Esophagus muscularis mucosa (tissue), 4 donors: ENCODE measurements around the gene ZDHHC20. TPM values are rescaled to one million over a fixed set of nuclear protein-coding genes. Genes with fewer than 3 reads are reported as not detected.

ENCODE experiments used
- DNase-seq: peaks from one replicate; pipeline ENCODE4 v3.0.0-alpha.2; 2017; ENCODE audit errors: extremely low spot score
- H3K27ac ChIP-seq, 4 donors: fragments of 200-600 bp; sonication (generic); replicated peaks in 1 of 4; 1 replicate in 3 of 4; 2 replicates in 1 of 4; pipeline ENCODE4 v1.5.1; 2016 to 2019; ENCODE audit warnings: mild to moderate bottlenecking in 1 of 4
- H3K27me3 ChIP-seq, 4 donors: fragments of 200-600 bp; sonication (generic); one replicate each; pipeline versions ENCODE4 v1.5.1 to v1.6.0; 2016 to 2019
- H3K36me3 ChIP-seq, 4 donors: fragments of 200-600 bp; sonication (generic); one replicate each; pipeline ENCODE4 v1.5.1; 2016 to 2019
- H3K4me1 ChIP-seq, 4 donors: fragments of 200-600 bp; sonication (generic); one replicate each; pipeline ENCODE4 v1.5.1; 2016 to 2019
- H3K4me3 ChIP-seq, 4 donors: fragments of 200-600 bp; sonication (generic); 1 replicate in 2 of 4; 2 replicates in 2 of 4; pipeline ENCODE4 v1.5.1; 2016 to 2019; ENCODE audit warnings: mild to moderate bottlenecking in 4 of 4, moderate library complexity in 1 of 4
- H3K9me3 ChIP-seq, 4 donors: fragments of 200-600 bp; sonication (generic); 1 replicate in 3 of 4; 2 replicates in 1 of 4; pipeline ENCODE4 v1.5.1; 2016 to 2019
- EP300 ChIP-seq: sonication (generic); formaldehyde crosslinking; IDR thresholded peaks from one replicate; pipeline ENCODE4 v1.6.1; 2017; ENCODE audit warnings: antibody characterized with exemption
- POLR2A ChIP-seq: fragments of 450-650 bp; IDR thresholded peaks from one replicate; pipeline ENCODE4 v1.6.1; 2017; ENCODE audit warnings: antibody characterized with exemption, moderate library complexity, mild to moderate bottlenecking, low read depth
- POLR2AphosphoS5 ChIP-seq, 2 donors: sonication (generic); formaldehyde crosslinking; IDR thresholded peaks; one replicate each; pipeline ENCODE4 v1.6.1; 2017; ENCODE audit warnings: antibody characterized with exemption in 2 of 2
- WGBS: methylation state at CpG from one replicate; pipeline ENCODE4 v1.1.5; 2018; 5-methylcytosine and 5-hydroxymethylcytosine counted together
- intact Hi-C: fragments of 100-400 bp; cut with DNase I; formaldehyde crosslinking; loops from one replicate; pipeline ENCODE4 v1.15.1; 2023
- total RNA-seq, 4 donors: library from RNA; depleted of rRNA; stranded (reverse); fragments of >200 nt; gene quantifications; one replicate each; pipeline versions ENCODE4 v1.1.0 to v1.2.1, GENCODE V29; 2016
- TF ChIP-seq, protein P1 (sequence below), 3 experiments: fragments of 200-600 bp in 2 of 3; fragments of 450-650 bp in 1 of 3; sonication (generic) in 2 of 3; IDR thresholded peaks; one replicate each; pipeline ENCODE4 v1.5.1; 2017 to 2019; ENCODE audit warnings: antibody characterized with exemption in 3 of 3, mild to moderate bottlenecking in 2 of 3, moderate library complexity in 1 of 3

Gene ZDHHC20
- total RNA-seq, 4 donors from 2014 or later, result 47.4 to 53.3 (median 50.2) TPM

DNA sequence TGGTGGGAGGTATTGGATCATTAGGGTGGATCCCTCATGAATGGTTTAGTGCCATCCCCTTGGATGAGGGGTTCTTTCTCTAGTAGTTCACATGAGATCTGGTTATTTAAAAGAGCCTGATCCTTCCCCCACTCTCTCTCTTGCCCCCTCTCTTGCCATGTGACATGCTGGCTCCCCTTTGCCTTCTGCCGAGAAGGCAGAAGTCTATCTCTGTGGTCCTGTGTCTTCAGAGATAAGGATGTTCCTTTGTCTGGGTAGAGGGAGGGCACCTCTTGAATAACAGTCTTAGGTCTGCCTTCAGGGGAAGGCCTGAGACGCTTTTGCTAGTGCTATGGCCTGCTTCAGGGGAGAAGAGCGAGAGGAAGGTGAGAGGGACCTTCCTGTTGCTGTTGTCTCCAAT, 2.0 kb upstream of the ZDHHC20 start:
- TF ChIP-seq POLR2A (no peak), POLR2AphosphoS5 (IDR thresholded peaks at IDR 0.05) (no peak), EP300 (no peak)
- TF ChIP-seq, protein P1, sequence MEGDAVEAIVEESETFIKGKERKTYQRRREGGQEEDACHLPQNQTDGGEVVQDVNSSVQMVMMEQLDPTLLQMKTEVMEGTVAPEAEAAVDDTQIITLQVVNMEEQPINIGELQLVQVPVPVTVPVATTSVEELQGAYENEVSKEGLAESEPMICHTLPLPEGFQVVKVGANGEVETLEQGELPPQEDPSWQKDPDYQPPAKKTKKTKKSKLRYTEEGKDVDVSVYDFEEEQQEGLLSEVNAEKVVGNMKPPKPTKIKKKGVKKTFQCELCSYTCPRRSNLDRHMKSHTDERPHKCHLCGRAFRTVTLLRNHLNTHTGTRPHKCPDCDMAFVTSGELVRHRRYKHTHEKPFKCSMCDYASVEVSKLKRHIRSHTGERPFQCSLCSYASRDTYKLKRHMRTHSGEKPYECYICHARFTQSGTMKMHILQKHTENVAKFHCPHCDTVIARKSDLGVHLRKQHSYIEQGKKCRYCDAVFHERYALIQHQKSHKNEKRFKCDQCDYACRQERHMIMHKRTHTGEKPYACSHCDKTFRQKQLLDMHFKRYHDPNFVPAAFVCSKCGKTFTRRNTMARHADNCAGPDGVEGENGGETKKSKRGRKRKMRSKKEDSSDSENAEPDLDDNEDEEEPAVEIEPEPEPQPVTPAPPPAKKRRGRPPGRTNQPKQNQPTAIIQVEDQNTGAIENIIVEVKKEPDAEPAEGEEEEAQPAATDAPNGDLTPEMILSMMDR (IDR thresholded peaks at IDR 0.05), result no peak
- Histone ChIP-seq H3K9me3 (no peaks in the 10 kb centered on the region), H3K4me3 (no peak overlapping the region), H3K27me3 (no peaks in the 10 kb centered on the region), H3K36me3 (no peaks in the 10 kb centered on the region), H3K27ac (no peak overlapping the region), H3K4me1 (peaks cover 4 to 17% (median 12%) of the 10 kb centered on the region in 4 donors)
- WGBS, result 100% methylated on average over 2 of the region's 3 CpGs
- DNase-seq, result no peak
- intact Hi-C loops, result no loop called here

DNA sequence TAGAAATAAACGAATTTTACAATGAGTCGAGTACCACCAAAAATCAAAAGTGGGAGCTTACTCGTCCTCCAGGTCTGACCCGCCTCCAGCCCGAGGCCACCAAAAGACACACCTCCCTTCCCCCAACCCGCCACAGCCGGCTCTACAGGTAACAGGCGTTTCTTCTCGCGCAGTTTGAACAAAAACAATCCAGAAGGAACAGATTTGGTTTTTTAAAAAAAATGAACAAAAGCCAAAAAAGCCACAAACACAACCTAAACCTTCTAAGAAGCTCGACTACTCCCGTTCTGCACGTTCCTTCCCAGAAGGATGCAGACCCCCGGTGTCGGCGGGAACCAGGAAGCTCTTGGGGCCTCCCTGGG, 671 bp downstream of the ZDHHC20 start:
- no peak for DNase-seq
- Histone ChIP-seq H3K4me3 (peak overlapping the region; percentile 70 to 87 (median 86)), H3K4me1 (peaks cover 4 to 17% (median 13%) of the 10 kb centered on the region in 4 donors), H3K9me3 (no peaks in the 10 kb centered on the region), H3K27me3 (no peaks in the 10 kb centered on the region), H3K36me3 (no peaks in the 10 kb centered on the region), H3K27ac (peak overlapping the region; percentile 88 to 93 (median 90))
- intact Hi-C loops, result no loop called here
- TF ChIP-seq POLR2AphosphoS5 (IDR thresholded peaks at IDR 0.05) (no peak), EP300 (no peak), POLR2A (no peak)
- TF ChIP-seq, protein P1 (IDR thresholded peaks at IDR 0.05), result no peak
- WGBS, result under 1% methylated on average over 13 of the region's 16 CpGs

DNA sequence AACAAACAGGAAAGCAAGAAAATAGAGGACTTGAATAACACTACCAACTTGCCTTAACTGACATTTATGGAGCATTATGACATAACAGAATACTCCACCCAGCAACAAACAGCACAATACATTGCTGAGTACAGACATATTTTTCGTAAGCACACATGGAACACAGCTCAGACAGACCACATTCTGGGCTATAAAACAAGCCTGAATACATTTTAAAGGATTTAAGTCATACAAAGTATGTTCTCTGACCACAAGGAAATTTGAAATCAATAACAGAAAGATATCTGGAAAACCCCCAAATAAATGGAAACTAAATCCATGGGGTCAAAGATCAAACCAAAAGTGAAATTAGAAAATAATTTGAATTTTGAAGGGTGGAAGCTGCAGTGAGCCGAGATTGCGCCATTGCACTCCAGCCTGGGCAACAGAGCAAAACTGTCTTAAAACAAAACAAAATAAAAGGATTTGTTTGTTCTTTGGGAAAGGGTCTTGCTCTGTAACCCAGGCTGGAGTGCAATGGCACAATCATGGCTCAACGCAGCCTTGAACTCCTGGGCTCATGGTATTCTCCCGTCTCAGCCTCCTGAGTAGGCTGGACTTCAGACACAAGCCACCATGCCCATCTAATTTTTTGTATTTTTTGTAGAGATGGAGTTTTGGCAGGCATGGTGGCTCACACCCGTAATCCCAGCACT, 5.6 kb downstream of the ZDHHC20 start:
- no peak overlapping the region for H3K27ac ChIP-seq
- intact Hi-C loops, result no loop called here
- WGBS, result 91% methylated on average over 6 of the region's 6 CpGs
- no peak for TF ChIP-seq POLR2A
- TF ChIP-seq, protein P1 (IDR thresholded peaks at IDR 0.05), result no peak
- TF ChIP-seq EP300, result no peak
- TF ChIP-seq POLR2AphosphoS5 (IDR thresholded peaks at IDR 0.05), result no peak
- no peaks in the 10 kb centered on the region for H3K27me3 ChIP-seq
- peaks cover 0 to 5% (median 0%) of the 10 kb centered on the region in 4 donors for H3K9me3 ChIP-seq
- no peak overlapping the region for H3K4me3 ChIP-seq
- no peaks in the 10 kb centered on the region for H3K36me3 ChIP-seq
- H3K4me1 ChIP-seq, result peaks cover 4 to 17% (median 15%) of the 10 kb centered on the region in 4 donors
- no peak for DNase-seq

DNA sequence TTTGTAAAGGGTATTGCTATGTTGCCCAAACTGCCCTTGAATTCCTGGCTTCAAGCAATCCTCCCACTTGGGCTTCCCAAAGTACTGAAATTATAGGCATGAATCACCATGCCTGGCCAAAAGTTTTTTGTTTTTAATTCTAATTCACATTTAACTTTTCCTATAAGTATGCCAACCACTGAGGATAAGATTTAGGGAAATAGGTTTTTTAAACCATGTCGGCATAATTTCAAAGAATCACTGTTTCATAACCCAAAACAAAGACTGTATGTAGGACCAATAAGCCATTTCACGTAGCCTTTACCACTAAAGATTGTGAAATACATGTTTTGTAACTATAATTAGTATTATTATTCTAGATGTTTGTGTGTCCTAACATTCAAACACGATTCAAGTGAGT, 8.2 kb downstream of the ZDHHC20 start:
- 83% methylated on average over 3 of the region's 3 CpGs for WGBS
- no peak for DNase-seq

DNA sequence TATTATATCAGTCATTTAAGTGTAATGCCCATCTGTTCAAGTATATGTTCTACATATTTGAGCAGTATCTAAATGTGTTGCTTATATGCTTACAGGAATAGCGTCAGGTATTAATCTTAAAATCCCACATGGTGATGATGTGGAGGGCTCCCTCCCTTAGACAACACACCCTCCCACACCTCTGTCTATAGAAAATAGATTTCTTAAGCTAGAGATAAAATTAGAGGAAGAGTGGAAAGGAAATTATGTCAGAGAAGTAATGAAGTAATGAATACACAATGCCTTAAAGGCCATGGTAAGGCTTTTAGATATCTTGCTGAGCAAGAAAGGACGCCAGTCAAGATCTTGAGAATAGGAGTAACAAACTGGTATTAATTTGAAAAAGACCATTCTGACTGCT, 12.4 kb downstream of the ZDHHC20 start:
- H3K27me3 ChIP-seq, result no peaks in the 10 kb centered on the region
- peaks cover 0 to 5% (median 0%) of the 10 kb centered on the region in 4 donors for H3K4me1 ChIP-seq
- DNase-seq, result no peak
- H3K27ac ChIP-seq, result no peak overlapping the region
- 86% methylated on average over 2 of the region's 2 CpGs for WGBS
- no peak for TF ChIP-seq EP300
- TF ChIP-seq POLR2AphosphoS5 (IDR thresholded peaks at IDR 0.05), result no peak
- no peak for TF ChIP-seq POLR2A
- TF ChIP-seq, protein P1 (IDR thresholded peaks at IDR 0.05), result no peak
- H3K36me3 ChIP-seq, result no peaks in the 10 kb centered on the region
- intact Hi-C loops, result no loop called here
- no peak overlapping the region for H3K4me3 ChIP-seq
- H3K9me3 ChIP-seq, result no peaks in the 10 kb centered on the region

More for the DNA sequence above, 8.2 kb downstream of the ZDHHC20 start:
- Histone ChIP-seq H3K4me3 (no peak overlapping the region), H3K9me3 (peaks cover 0 to 5% (median 0%) of the 10 kb centered on the region in 4 donors), H3K4me1 (peaks cover 0 to 7% (median 0%) of the 10 kb centered on the region in 4 donors), H3K36me3 (no peaks in the 10 kb centered on the region), H3K27ac (no peak overlapping the region), H3K27me3 (no peaks in the 10 kb centered on the region)
- no peak for TF ChIP-seq POLR2A
- no peak for TF ChIP-seq POLR2AphosphoS5 (IDR thresholded peaks at IDR 0.05)
- intact Hi-C loops, result no loop called here
